ENCODE results near the gene EME1.

DNA sequence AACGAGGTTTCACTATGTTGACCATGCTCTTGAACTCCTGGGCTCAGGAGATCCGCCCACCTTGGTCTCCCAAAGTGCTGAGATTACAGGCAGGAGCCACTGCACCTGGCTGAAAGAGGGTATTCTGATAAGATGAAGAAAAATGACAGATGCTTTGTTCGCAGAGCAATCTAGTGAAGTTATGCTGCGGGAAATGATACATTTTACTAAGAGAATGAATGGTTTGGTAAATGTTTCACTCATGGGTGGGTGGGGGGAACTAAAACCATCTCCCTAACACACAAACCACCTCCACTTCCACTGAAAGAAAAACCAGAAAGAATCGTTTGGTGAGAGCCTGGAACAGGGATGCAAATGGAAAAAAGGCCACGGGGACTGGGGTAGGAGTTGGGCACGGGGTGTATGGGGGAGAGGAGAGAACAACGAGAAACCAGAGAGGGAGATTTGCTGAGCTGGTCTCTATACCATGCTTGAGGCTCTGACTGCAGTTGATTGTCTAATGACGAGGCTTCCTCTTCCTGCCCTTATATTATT is 46.1 kb upstream of the EME1 start:
- TF ChIP-seq, protein P1, sequence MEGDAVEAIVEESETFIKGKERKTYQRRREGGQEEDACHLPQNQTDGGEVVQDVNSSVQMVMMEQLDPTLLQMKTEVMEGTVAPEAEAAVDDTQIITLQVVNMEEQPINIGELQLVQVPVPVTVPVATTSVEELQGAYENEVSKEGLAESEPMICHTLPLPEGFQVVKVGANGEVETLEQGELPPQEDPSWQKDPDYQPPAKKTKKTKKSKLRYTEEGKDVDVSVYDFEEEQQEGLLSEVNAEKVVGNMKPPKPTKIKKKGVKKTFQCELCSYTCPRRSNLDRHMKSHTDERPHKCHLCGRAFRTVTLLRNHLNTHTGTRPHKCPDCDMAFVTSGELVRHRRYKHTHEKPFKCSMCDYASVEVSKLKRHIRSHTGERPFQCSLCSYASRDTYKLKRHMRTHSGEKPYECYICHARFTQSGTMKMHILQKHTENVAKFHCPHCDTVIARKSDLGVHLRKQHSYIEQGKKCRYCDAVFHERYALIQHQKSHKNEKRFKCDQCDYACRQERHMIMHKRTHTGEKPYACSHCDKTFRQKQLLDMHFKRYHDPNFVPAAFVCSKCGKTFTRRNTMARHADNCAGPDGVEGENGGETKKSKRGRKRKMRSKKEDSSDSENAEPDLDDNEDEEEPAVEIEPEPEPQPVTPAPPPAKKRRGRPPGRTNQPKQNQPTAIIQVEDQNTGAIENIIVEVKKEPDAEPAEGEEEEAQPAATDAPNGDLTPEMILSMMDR (IDR thresholded peaks at IDR 0.05; ENCODE audit: low read depth, low read length, poor library complexity, severe bottlenecking) = no peak
- TF ChIP-seq EZH2phosphoT487 (IDR thresholded peaks at IDR 0.05; ENCODE audit: borderline replicate concordance, low read length) = no peak
